H9 (cell line): ENCODE measurements around the gene CEP164. TPM values are rescaled to one million over a fixed set of nuclear protein-coding genes. Genes with fewer than 3 reads are reported as not detected.

Experiments
- DNase-seq: peaks from one replicate; pipeline ENCODE4 v3.0.0-alpha.2; 2017
- H2AFZ ChIP-seq: one replicate; pipeline ENCODE4 v1.6.1; 2013; ENCODE audit warnings: mild to moderate bottlenecking, low read length, control low read depth, moderate library complexity
- H2AK5ac ChIP-seq: 2 replicates; pipeline ENCODE4 v1.6.1; 2013; ENCODE audit warnings: low read length, control low read depth, mixed read lengths; ENCODE audit not compliant: insufficient read length
- H2BK120ac ChIP-seq: one replicate; pipeline ENCODE4 v1.6.1; 2013; ENCODE audit warnings: low read depth, mild to moderate bottlenecking, low read length, control low read depth, inconsistent platforms; ENCODE audit not compliant: poor library complexity, severe bottlenecking
- H2BK12ac ChIP-seq: 2 replicates; pipeline ENCODE4 v1.6.1; 2013; ENCODE audit warnings: low read length, control low read depth, mixed read lengths, low read depth; ENCODE audit not compliant: insufficient read length
- H2BK15ac ChIP-seq: 2 replicates; pipeline ENCODE4 v1.6.1; 2013; ENCODE audit warnings: low read depth, low read length, control low read depth
- H2BK20ac ChIP-seq: one replicate; pipeline ENCODE4 v1.6.1; 2013; ENCODE audit warnings: low read depth, mild to moderate bottlenecking, low read length, control low read depth, inconsistent platforms; ENCODE audit not compliant: poor library complexity, severe bottlenecking
- H2BK5ac ChIP-seq: 2 replicates; pipeline ENCODE4 v1.6.1; 2013; ENCODE audit warnings: low read length, control low read depth, mixed read lengths; ENCODE audit not compliant: insufficient read length
- H3K14ac ChIP-seq: 2 replicates; pipeline ENCODE4 v1.6.1; 2013; ENCODE audit warnings: low read length, control low read depth; ENCODE audit not compliant: insufficient read depth
- H3K18ac ChIP-seq: 2 replicates; pipeline ENCODE4 v1.6.1; 2013; ENCODE audit warnings: low read depth, mild to moderate bottlenecking, mixed read lengths, low read length, control low read depth; ENCODE audit not compliant: insufficient read length
- H3K23ac ChIP-seq: 2 replicates; pipeline ENCODE4 v1.6.1; 2013; ENCODE audit warnings: low read length, control low read depth, mixed read lengths, low read depth; ENCODE audit not compliant: insufficient read length
- H3K23me2 ChIP-seq: 2 replicates; pipeline ENCODE4 v1.6.1; 2013; ENCODE audit warnings: low read depth, mild to moderate bottlenecking, mixed read lengths, low read length, control low read depth; ENCODE audit not compliant: insufficient read length, poor library complexity, severe bottlenecking
- H3K27ac ChIP-seq: 2 replicates; pipeline ENCODE4 v1.5.1; 2013; ENCODE audit warnings: low read length, control low read depth, mixed read lengths, low read depth; ENCODE audit not compliant: insufficient read length
- H3K27me3 ChIP-seq: 2 replicates; pipeline ENCODE4 v1.6.1; 2013; ENCODE audit warnings: low read length, control low read depth, inconsistent platforms; ENCODE audit not compliant: insufficient read depth
- H3K4ac ChIP-seq: 2 replicates; pipeline ENCODE4 v1.6.1; 2013; ENCODE audit warnings: low read depth, mild to moderate bottlenecking, control low read depth, inconsistent platforms, low read length, moderate library complexity
- H3K4me1 ChIP-seq: 2 replicates; pipeline ENCODE4 v1.6.1; 2013; ENCODE audit warnings: low read length, control low read depth, inconsistent platforms; ENCODE audit not compliant: insufficient read depth
- H3K4me2 ChIP-seq: 2 replicates; pipeline ENCODE4 v1.6.1; 2013; ENCODE audit warnings: low read length, control low read depth, mixed read lengths; ENCODE audit not compliant: insufficient read length, insufficient read depth
- H3K56ac ChIP-seq: 2 replicates; pipeline ENCODE4 v1.6.1; 2013; ENCODE audit warnings: low read depth, mild to moderate bottlenecking, mixed read lengths, low read length, control low read depth; ENCODE audit not compliant: insufficient read length
- H3K79me1 ChIP-seq: 2 replicates; pipeline ENCODE4 v1.6.1; 2013; ENCODE audit warnings: low read depth, mild to moderate bottlenecking, moderate library complexity, low read length, control low read depth, inconsistent platforms; ENCODE audit not compliant: insufficient read depth, poor library complexity, severe bottlenecking
- H3K79me2 ChIP-seq: 2 replicates; pipeline ENCODE4 v1.6.1; 2013; ENCODE audit warnings: low read length, control low read depth, inconsistent platforms; ENCODE audit not compliant: insufficient read depth
- H3K9ac ChIP-seq: 2 replicates; pipeline ENCODE4 v1.6.1; 2013; ENCODE audit warnings: low read length, control low read depth, mixed read lengths; ENCODE audit not compliant: insufficient read length; ENCODE audit errors: extremely low read depth
- H3K9me3 ChIP-seq: one replicate; pipeline ENCODE4 v1.6.1; 2013; ENCODE audit warnings: low read depth, low read length, inconsistent platforms; ENCODE audit not compliant: control insufficient read depth
- H3T11ph ChIP-seq: one replicate; pipeline ENCODE4 v1.6.1; 2013; ENCODE audit warnings: mild to moderate bottlenecking, low read length, control low read depth, inconsistent platforms
- H4K20me1 ChIP-seq: one replicate; pipeline ENCODE4 v1.6.1; 2013; ENCODE audit not compliant: control insufficient read depth, insufficient read length, insufficient read depth
- H4K5ac ChIP-seq: 2 replicates; pipeline ENCODE4 v1.6.1; 2013; ENCODE audit warnings: low read depth, mild to moderate bottlenecking, mixed read lengths, low read length, control low read depth; ENCODE audit not compliant: insufficient read length
- H4K8ac ChIP-seq: replicated peaks from 2 replicates; pipeline ENCODE4 v1.6.1; 2013; ENCODE audit warnings: low read length, control low read depth, mixed read lengths, low read depth; ENCODE audit not compliant: insufficient read length
- H4K91ac ChIP-seq: 2 replicates; pipeline ENCODE4 v1.6.1; 2013; ENCODE audit warnings: low read depth, mild to moderate bottlenecking, moderate library complexity, mixed read lengths, low read length, control low read depth; ENCODE audit not compliant: insufficient read length
- H3K27ac Mint-ChIP-seq, 3 experiments: 2 replicates in 2 of 3; 3 replicates in 1 of 3; pipeline ENCODE4 v1.8.0; 2020 to 2021; ENCODE audit warnings: mixed read lengths in 3 of 3, mild to moderate bottlenecking in 1 of 3, moderate library complexity in 1 of 3
- H3K27me3 Mint-ChIP-seq: 2 replicates; pipeline ENCODE4 v1.8.0; 2021; ENCODE audit warnings: low read depth, mild to moderate bottlenecking, moderate library complexity, mixed read lengths
- H3K36me3 Mint-ChIP-seq, 3 experiments: 2 replicates in 2 of 3; 3 replicates in 1 of 3; pipeline ENCODE4 v1.8.0; 2020 to 2021; ENCODE audit warnings: low read depth in 3 of 3, mixed read lengths in 3 of 3; ENCODE audit not compliant: insufficient read depth in 1 of 3
- H3K4me1 Mint-ChIP-seq, 2 experiments: 2 replicates each; pipeline ENCODE4 v1.8.0; 2020; ENCODE audit warnings: mixed read lengths in 2 of 2
- H3K4me3 Mint-ChIP-seq, 2 experiments: 2 replicates in 1 of 2; 3 replicates in 1 of 2; pipeline ENCODE4 v1.8.0; 2020 to 2021; ENCODE audit warnings: mild to moderate bottlenecking in 2 of 2, mixed read lengths in 2 of 2, moderate library complexity in 1 of 2
- H3K9me3 Mint-ChIP-seq, 2 experiments: 2 replicates in 1 of 2; 3 replicates in 1 of 2; pipeline ENCODE4 v1.8.0; 2020; ENCODE audit warnings: mild to moderate bottlenecking in 2 of 2, mixed read lengths in 2 of 2, moderate library complexity in 1 of 2
- CTCF ChIP-seq: fragments of 200-600 bp; sonication (generic); conservative IDR thresholded peaks from 3 replicates; pipeline ENCODE4 v1.8.0; 2021; ENCODE audit warnings: antibody characterized with exemption, mild to moderate bottlenecking
- WGBS: extraction: QIAGEN DNeasy Blood & Tissue Kit; methylation state at CpG from one replicate; pipeline ENCODE4 v1.1.7; 2013; ENCODE audit warnings: missing lambda C conversion rate, low lambda C conversion rate, mixed read lengths; ENCODE audit not compliant: insufficient read length; ENCODE audit errors: extremely low coverage; 5-methylcytosine and 5-hydroxymethylcytosine counted together
- total RNA-seq: library from RNA; stranded (reverse); gene quantifications from 2 replicates; pipeline ENCODE4 v1.2.1, GENCODE V29; 2021

CEP164 gene
- total RNA-seq, 1 experiment from 2014 or later = 24.9 TPM

DNA sequence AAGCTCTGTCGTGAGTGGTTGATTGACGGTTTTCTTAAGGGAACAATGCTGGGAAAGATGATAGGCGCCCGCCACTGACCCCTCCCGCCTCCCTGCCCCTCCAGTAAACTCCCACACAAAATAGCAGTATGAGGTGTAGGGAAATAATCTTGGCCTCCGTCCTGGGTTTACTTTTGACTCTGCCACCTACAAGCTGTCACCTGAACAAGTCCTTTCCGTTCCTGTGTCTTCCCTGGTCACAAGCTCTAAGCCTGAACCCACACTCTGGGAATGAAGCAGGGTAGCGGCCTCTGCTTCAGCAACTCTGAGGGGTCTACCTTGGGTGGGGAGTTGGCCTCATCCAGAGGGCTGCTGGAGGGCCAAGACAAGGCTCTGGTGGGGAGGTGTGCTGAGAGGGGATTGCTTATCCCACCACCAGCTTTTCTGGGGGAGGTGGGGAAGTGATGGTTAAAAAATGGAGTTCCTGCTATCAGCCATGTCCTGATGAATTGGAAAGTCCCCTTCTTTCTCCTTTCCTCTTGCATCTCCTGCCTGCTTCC lies 87.8 kb downstream of the CEP164 start:
- Histone ChIP-seq H3K9ac (no peak overlapping the region), H4K5ac (no peak overlapping the region), H3K79me1 (no peaks in the 10 kb centered on the region), H2BK5ac (no peak overlapping the region), H2AK5ac (no peak overlapping the region), H4K91ac (no peak overlapping the region), H3K4me1 (no peaks in the 10 kb centered on the region; the same call in 1 of the 2 replicates), H2BK20ac (no peak overlapping the region), H3K27me3 (no peaks in the 10 kb centered on the region), H3K79me2 (no peaks in the 10 kb centered on the region), H3K23me2 (no peaks in the 10 kb centered on the region), H3K23ac (no peak overlapping the region), H3K56ac (no peak overlapping the region), H2BK120ac (no peak overlapping the region), H3K9me3 (no peaks in the 10 kb centered on the region), H2BK12ac (no peak overlapping the region), H4K8ac (no peak overlapping the region), H4K20me1 (no peaks in the 10 kb centered on the region), H3K14ac (no peak overlapping the region), H3T11ph (no peak overlapping the region), H3K4ac (no peak overlapping the region), H3K27ac (no peak overlapping the region), H2AFZ (no peak overlapping the region), H3K18ac (no peak overlapping the region), H3K4me2 (no peak overlapping the region), H2BK15ac (no peak overlapping the region)
- TF ChIP-seq CTCF = no peak
- peaks cover 4% of the 10 kb centered on the region for H3K27me3 Mint-ChIP-seq
- H3K36me3 Mint-ChIP-seq = no peaks in the 10 kb centered on the region; a peak in 2 of 7 replicates
- DNase-seq = no peak
- H3K27ac Mint-ChIP-seq = no peak overlapping the region
- no peaks in the 10 kb centered on the region for H3K9me3 Mint-ChIP-seq
- peaks cover 12 to 16% of the 10 kb centered on the region in 2 experiments for H3K4me1 Mint-ChIP-seq
- no peak overlapping the region for H3K4me3 Mint-ChIP-seq
- no CpG with 5 or more reads among the region's 8 CpGs for WGBS
